GM19468 (cell line): Measurements from ENCODE around the gene TP53I11.

Source experiments
- ATAC-seq: cut with Tn5 transposase; IDR thresholded peaks from one replicate; pipeline ENCODE4 v1.9.1; 2021; ENCODE audit warnings: mild to moderate bottlenecking, moderate library complexity, moderate number of reproducible peaks; ENCODE audit not compliant: unreplicated experiment; ENCODE audit errors: extremely low read depth

The TP53I11 gene

DNA sequence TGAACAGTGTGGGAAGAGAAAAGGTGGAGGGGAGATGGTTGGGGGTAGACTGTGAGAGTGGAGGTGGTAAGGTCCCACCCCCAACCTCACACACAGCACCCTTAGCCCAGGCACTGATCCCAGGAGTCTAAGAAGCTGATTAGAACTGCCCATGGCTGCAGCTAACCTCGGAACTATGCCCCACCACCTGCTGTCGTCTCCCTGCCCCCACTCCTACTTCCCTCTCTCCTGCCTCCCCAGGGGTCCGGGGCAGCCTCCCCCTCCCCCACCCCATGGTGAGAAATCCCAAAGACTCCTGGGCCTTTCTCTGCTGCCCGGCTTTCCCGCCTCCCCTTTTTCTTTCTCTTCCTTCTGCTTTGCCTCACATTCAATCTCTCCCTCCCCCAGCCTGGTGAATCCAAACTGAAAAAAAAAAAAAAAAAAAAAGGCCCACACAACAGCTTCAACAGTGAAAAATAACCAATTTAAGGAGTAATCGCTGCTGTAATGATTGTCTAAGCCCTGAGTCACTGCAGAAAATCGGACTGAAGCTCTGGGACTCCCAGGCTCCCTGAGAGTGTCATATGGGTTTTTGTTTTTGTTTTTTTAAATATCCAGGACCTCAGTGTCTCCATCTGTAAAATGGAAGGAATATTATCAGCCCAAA is 9.6 kb upstream of the TP53I11 start:
- no peak for ATAC-seq

DNA sequence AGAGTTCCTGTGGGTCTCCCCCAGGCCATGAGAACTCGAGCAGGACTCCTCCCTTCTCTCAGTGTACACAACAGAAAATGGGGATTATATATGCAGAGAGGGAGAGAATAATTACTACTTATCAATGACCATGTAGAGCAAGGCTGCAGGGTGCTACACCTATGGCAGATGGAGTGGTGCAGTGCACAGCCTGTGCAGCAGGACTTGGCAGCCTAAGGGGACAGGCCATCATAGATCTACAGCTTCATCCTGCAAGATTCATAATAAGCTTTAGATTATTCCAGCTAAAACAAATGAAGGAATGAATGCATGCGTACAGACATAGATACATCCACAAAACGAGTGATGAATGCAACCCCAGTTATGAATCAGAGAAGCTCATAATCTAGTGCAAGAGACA is 8.4 kb upstream of the TP53I11 start:
- no peak for ATAC-seq

DNA sequence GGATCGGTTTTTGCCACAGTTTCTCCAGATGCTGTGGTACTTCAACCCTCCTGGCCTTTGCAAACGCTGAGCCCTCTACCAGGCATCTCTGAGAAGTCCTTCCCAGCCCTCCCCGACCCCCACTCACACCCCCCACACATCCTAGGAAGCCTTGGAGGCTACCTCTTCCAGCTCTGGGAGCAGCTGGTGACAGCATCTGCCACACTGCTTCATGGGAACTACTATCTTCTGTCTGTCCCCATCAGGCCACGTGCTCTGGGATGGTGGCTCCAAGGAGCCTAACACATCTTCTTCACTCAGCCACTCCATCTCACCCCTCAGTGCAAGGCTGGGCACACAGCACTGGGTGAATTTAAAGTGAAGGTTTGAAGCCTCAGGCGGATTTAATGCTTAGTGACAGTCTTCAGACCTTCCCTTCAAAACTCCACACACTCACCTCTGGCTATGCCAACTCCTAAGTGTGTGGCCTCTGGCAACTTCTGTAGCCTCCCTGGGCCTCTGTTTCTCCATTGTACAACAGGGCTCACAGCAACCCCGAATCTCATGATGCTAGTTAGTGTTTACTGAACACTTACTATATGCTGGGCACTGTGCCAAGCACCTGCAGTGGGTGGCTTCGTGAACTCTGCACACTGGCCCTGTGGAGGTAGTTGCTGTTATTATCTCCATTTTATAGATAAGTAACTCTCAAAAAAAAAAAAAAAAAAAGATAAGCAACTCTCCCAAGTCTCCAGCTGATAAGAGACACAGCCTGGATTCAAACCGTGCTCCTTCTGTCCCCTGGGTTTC is 7.3 kb upstream of the TP53I11 start:
- no peak for ATAC-seq

DNA sequence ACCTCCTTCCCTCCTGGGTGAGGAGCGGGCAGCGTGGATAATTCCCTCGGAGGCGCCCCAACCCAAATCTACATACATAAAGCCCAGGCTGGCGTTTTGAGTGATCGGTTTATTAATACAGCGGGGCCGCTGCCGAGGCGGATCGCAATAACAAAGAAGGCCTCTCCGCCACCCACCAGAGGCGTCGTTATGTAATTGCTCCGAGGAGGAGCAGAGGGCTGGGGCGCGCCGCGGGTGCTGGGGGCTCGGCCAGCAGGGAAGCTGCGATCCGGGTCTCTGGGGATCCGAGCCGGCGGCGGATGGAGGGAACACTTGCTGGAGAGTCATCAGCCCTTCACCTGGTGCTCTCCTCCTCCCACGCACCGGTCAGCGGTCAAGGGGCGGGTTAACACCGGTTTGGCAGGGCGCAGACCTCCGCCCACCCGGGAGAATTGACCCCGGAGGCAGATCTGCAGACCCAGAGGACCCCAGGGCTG is 6.4 kb upstream of the TP53I11 start:
- ATAC-seq = no peak

DNA sequence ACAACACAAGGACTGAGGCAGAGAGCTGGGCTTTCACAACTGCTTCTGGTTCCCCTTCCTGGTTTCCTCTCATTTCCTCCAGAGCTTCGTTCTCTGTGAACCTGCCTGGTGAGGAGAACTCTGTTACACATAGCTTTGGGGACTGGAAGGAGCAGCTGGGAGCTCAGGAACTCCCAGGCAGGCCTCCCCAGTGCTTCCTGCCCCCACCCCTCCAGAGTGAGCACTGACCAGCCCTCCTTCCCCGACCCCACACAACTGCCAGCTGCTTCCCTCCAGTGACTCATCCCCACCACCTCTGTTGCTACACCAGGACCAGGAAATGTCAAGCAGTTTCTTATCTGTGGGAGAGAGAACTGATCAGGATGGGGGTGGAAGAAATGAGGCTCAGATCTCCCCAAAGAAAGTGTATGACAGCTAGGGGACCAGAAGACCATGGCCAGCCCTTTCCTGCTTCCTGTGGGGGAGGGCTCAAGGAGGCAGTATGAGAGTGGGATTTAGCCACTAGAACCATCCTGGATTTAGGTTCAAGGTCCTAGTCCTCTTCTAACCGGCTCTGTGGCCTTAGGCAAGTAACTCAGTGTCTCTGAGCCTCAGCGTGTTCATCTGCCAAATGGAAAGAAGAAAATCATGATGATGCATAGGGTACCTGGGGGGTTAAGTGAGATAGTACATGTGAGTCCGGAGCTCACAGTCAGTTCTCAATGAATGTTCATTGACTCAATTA is 4.5 kb upstream of the TP53I11 start:
- no peak for ATAC-seq

DNA sequence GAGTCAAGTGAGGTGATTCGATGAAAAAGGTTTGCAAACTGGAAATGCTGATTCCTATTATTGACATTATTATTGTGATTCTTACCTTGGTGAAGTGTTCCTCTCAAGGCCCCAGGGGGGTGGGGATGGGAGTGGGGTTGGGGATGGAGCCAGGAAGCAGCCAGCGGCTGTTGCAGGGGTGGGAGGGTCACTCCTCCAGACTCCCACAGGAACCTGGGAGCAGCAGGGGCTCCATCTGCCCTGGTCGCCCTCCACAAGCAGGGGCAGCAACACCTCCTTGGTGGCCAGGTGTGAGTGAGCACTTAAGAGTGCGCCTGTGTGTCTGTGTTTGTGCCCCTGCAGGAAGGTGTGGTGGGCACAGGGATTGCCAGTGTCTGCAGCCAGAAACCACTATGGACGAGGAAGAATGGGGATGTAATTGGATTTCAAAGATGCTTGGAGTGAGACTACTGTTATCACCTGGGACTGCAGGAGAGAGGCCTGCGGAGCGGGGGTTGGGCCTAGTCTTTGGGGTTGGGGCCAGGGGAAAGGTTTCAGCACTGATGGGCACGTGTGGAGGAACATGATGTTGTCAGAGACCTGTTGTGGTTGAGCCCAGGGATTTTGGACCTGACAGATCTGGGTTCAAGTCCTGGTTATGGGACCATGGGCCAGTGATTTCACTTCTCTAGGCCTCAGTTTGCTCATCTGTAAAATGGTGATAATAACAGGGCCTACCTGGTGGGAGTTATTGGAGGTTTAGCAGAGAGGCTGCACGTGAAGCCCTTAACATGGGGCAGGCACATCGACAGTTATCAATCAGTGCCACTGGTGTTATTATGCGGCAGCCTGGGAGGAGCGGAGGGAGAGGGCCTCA is 3.6 kb upstream of the TP53I11 start:
- no peak for ATAC-seq

DNA sequence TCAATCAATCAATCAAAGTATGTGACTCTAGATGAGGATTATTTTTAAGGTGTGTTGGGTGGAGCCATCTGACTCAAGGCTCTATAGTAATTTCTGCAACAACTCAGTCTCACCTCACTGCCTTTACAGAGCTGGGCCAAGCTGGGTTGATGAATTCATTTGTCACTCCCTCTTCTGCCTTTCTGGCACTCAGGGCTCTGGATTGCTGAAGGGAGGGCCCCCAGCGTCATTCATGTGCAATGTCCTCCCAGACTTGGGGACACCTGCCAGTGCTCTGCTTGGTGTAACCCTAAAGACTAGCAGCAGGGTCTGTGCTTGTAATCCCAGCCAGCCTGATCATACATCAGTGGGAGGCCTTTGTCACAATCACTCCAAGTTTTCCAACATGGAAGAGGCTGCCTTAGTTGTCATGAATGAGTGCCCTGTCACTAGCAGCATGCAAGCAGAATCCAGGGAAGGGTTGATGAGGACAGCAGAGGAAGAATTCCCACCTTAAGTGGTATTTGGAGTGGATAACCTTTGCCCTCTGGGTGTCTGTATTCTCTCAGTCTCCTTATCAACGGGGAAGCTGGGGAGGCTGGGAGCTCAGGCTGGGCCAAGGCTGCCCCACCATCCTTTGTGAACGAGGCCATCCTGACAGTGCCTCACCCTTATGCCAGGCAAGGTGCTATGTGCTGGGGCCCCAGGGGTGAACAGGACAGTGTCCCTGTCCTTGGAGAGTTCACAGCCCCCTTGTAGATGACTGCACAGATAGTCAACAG is 2.0 kb upstream of the TP53I11 start:
- no peak for ATAC-seq

DNA sequence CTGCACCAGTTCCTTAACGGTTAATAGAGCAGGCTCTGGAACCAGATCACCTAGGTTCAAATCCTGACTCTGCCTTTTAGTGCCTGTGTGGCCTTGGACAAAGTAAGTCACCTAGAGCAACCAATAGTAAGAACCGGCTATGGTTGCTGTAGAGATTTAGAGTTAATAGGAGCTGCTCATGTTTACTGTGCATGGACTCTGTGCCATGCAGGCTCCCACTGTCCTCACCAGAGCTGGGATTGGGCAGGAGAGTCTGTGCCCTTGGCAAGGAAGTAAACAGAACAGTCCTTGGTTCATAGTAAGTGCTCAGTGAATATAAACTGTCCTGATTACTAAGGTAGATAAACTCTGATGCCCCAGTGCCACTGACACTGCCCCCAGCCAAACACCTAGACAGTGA is 1.4 kb upstream of the TP53I11 start:
- ATAC-seq = no peak

DNA sequence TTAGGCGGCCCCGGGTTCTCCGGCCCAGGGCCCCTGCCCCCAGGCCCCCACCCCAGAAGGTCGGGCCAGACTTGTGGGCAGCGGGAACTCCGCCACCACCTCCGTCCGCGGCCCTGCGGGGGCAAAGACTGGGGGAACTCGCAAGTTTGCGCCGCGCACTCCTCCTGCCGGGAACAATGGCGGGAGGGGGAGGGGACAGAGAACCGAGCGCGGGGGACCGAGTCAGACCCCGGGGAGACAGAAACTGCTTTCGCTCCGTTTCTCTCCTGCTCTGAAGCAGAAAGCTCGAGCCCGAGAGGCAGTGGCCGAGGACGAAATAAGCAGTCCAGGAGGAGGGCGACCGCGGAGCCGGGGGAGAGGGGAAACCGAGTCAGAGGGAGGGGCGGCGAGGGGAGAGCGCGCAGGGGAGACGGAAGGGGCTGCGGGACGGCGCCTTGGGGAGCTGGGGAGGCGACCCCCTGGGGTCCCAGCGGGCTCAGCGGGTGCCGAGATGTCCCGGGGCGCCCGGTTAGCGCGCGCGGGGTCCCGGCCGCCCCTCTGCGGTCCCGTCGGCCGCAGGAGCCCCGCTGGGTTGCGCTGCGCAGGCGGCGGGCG is 555 bp downstream of the TP53I11 start:
- ATAC-seq = no peak

DNA sequence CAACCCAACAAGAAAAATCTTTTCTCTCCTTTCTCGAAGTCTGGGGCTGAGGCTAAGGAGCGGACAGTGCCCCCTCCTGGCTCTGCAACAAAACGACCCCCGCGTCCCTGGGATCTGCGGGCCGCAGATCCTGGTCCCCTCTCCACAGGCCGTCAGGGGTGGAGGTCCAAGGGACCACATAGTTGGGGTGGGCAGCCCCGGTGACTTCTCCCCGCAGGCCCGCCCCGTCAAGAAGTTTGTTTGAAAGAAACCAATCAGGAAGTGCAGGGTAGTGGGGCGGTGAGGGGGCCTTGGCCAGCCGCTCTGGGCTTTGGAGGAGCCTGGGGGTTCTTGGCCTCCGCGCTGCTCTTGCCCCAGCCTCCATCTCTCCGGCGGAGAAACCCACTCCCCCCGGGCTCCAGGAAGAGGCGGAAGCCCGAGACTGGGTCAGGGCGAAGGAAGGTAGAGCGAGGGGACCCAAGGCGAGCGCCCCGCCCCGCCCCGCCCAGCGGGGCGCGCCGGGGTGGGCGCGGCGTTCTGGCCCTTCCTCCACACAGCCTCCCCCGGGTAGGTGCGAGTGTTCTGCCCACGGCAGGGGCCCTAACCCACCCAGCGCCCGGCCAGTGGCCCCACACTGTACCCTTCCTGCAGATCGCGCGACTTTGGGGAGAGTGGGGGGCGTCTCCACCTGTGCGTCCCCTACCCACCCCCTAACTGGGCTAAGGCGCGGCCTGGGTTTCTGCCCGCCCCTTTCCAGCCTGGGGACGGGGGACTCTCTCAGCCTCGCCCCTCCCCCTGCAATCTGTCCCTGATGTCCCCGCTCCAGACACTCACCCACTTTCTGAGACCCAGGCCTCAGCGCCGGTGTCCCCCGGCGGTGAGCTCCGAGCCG is 1.3 kb downstream of the TP53I11 start:
- ATAC-seq = no peak

DNA sequence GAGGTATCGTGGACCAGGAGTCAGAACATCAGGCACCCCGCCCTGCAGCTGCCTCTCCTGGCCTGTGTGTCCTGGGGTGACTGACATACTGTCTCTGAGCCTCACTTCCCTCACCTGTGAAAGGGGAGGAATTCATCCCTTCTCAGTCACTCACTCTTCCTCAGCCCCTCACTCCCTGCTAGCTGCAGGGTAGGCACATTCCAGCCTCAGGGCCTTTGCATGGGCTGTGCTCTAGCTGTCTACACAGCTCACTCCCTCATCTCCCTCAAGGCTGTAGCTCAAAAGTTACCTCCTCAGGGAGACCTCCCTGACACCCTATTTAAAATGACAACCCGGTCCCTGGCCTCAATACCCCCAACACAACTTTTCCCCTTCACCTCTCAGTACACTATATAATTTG is 2.5 kb downstream of the TP53I11 start:
- no peak for ATAC-seq

DNA sequence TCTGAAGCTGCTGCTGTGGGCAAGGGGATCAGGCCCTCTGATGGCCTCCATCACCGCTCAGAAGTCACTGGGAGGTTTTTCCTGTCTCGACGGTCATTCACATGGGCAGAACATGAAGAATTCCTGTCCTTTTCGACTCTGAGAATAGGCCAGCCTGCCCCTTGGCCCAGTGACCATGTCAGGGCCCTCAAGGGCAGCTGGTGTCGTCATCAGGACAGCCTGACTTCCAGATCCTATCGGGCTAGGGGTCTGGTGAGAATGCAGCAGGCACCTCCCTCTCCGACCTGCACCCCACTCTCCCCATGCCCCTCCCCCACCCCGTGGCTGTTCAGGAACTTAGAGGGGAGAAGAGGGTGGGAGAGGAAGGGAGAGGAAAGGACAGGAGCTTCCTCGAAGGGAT is 3.6 kb downstream of the TP53I11 start:
- no peak for ATAC-seq

DNA sequence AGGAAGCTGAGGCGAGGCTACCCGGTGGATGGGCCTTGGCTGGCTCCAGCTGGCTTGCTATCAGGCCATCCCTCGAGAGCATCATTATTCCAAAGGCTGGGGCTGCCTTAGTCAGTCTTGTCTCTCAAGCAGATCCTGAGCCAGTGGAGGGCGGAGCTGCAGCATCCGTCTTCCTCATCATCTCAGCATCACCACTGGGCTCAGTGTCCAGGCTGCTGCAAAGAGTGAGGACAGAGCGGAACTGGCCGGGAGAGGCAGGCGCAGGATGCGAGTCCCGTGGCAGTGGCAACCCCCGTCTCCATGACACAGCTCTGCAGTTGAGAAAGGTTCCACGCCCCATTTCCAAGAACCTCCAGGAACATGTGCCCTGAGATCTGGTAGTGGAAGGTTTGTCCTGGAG is 4.4 kb downstream of the TP53I11 start:
- ATAC-seq = no peak

DNA sequence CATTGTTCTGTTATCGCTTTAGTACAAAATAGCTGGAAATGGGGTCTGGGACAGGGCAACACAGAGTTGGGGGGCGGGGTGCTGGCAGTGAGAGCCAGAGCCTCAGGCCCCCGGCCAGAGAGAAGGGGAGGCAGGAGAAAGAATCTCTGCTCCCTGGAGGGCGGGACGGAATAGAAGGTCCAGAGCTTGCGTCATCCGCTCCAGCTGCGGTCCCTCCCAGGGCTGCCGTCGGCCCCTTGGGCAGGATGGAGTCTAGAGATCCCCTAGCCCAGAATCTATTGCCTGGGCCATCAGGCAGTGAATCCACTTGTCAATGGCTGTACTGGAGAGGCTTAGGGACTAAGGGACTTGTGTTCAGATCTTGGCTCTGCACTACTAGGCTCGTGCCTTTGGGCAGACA is 5.0 kb downstream of the TP53I11 start:
- ATAC-seq = no peak

DNA sequence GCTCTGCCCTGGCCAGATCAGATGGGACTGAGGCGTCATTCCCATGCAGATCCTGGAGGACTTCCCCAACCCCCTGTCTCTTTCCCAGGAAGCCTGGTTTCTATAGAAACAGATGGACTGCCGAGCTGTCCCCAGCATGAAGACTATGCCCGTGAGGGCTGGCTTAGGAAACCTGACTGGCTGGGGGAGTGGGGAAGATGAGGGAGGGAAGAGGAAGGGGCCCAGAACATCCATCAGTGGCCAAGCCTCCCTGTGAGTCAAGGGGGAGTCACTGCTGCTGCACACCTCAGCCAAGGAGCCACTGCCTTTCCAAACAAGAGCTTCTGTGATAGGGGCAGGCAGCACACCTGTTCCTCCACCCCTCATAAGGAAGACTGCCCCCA is 5.8 kb downstream of the TP53I11 start:
- ATAC-seq = no peak

DNA sequence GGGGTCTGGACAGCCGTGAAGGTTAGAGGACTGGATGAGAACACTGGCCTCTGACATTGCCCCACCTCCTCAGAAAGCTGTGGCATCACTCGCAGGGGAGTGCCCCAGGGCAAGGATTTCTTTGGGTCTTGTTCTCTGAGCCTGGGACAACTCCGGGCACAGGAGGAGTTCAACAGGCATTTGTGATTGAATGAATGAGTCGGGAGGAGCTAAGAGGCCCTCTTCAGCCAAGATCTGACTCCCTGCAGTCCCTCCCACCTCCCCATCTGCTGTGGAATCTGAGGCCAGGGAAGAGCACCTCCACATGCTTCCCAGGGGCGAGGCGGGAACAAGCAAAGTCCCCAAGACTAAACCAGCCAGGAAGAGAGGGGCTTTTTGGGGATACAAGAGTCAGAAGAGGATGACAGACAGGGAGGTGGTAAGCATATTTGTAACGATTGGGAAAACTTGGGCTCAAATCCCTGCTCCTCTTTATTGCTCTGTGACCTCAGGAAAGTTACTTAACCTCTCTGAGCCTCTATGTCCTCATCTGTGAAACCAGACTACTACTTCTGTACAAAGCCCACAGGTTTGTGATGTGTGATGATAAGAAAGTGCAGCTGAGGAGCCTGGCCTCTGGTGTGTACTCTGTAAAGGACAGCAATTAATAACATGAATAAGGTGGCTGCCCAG is 6.4 kb downstream of the TP53I11 start:
- no peak for ATAC-seq

DNA sequence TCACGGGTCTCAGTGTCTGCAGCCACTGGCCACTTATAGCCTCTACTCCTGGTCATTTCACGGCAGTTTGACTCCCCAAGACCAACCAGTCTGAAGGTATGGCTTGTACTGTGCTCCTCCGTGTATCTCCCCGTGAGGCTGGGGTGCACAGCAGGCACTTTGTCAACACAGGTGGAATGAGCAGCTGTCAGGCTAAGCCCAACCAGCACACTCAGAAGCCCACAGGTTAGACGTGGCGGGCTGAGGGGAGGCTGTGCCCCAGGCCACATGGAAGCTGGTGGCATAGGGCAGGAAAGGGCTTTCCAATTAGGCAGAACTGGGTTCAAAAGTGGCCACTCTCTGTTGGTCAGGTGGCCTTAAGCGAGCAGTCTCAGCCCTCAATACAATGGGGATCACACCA is 7.0 kb downstream of the TP53I11 start:
- no peak for ATAC-seq

DNA sequence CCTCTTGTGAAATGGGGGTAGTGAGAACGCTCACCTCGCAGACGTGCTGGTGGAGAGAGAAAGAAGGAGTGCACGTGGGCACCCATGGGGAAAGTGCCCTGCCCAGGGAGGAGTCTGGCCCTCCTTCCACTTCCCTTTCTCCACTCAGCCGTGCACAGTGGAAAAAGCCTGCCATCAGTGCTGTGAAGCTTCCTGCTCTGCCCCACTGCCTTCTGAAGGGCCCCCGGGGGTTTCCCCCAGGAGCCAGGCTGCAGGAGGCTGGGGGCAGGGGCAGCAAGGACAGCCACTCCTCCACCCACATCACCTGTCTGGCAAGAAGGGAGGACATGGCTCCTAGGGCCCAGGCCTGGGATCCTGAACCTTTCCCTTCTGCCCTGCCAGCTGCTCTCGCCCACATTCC is 7.6 kb downstream of the TP53I11 start:
- no peak for ATAC-seq
